HL-60/S4 treated with phorbol 12-myristate 13-acetate at 8.2 ng/mL for 4 days and 3 days (cell line): ENCODE data around the gene C3orf20.

Experiments used
- in situ Hi-C: fragments of 300-500 bp; cut with MboI; formaldehyde crosslinking; loops from 2 replicates; pipeline ENCODE4 v1.15.0; 2022; ENCODE audit warnings: low sequenced_read_pairs

The C3orf20 gene

GRCh38 chr3:14792691-14793121 is 117.8 kb downstream of the C3orf20 start:
- in situ Hi-C loops = loop anchor here (10.0 kb wide), 1 partner anchor 132 kb away; no protein-coding TSS in a partner anchor

- in situ Hi-C loops = loop anchor here (10.0 kb wide), 1 partner anchor 132 kb away; no protein-coding TSS in a partner anchor
Measured at GRCh38 chr3:14793126-14793857, 118.4 kb downstream of the C3orf20 start.

- in situ Hi-C loops = loop anchor here (10.0 kb wide), 1 partner anchor 131 kb away; no protein-coding TSS in a partner anchor
Measured at GRCh38 chr3:14793858-14794234, 118.9 kb downstream of the C3orf20 start.

- in situ Hi-C loops = loop anchor here (10.0 kb wide), 1 partner anchor 130 kb away; no protein-coding TSS in a partner anchor
Measured at GRCh38 chr3:14794435-14794834, 119.5 kb downstream of the C3orf20 start.

GRCh38 chr3:14795996-14796395 is 121.1 kb downstream of the C3orf20 start:
- in situ Hi-C loops = loop anchor here (10.0 kb wide), 1 partner anchor 129 kb away; no protein-coding TSS in a partner anchor

GRCh38 chr3:14796403-14797077 is 121.6 kb downstream of the C3orf20 start:
- in situ Hi-C loops = loop anchor here (10.0 kb wide), 1 partner anchor 128 kb away; no protein-coding TSS in a partner anchor

GRCh38 chr3:14797731-14798130 is 122.8 kb downstream of the C3orf20 start:
- in situ Hi-C loops = loop anchor here (10.0 kb wide), 1 partner anchor 127 kb away; no protein-coding TSS in a partner anchor

- in situ Hi-C loops = loop anchor here (10.0 kb wide), 1 partner anchor 127 kb away; no protein-coding TSS in a partner anchor
Measured at GRCh38 chr3:14798231-14798630, 123.3 kb downstream of the C3orf20 start.

- in situ Hi-C loops = loop anchor here (10.0 kb wide), 1 partner anchor 126 kb away; no protein-coding TSS in a partner anchor
Measured at GRCh38 chr3:14799146-14799545, 124.2 kb downstream of the C3orf20 start.

GRCh38 chr3:14801031-14801430 is 126.1 kb downstream of the C3orf20 start:
- in situ Hi-C loops = no loop called here

- in situ Hi-C loops = no loop called here
Measured at GRCh38 chr3:14801668-14802380, 126.9 kb downstream of the C3orf20 start.

GRCh38 chr3:14802381-14802731 is 127.4 kb downstream of the C3orf20 start:
- in situ Hi-C loops = no loop called here

- in situ Hi-C loops = no loop called here
Measured at GRCh38 chr3:14803101-14803980, 128.4 kb downstream of the C3orf20 start.

- in situ Hi-C loops = no loop called here
Measured at GRCh38 chr3:14803981-14804834, 129.3 kb downstream of the C3orf20 start.

GRCh38 chr3:14804835-14805780 is 130.2 kb downstream of the C3orf20 start:
- in situ Hi-C loops = no loop called here

- in situ Hi-C loops = no loop called here
Measured at GRCh38 chr3:14805961-14806537, 131.1 kb downstream of the C3orf20 start.

- in situ Hi-C loops = no loop called here
Measured at GRCh38 chr3:14806641-14807263, 131.8 kb downstream of the C3orf20 start.
